ENCODE measurements around the gene FRMD4A.

Gene FRMD4A

DNA sequence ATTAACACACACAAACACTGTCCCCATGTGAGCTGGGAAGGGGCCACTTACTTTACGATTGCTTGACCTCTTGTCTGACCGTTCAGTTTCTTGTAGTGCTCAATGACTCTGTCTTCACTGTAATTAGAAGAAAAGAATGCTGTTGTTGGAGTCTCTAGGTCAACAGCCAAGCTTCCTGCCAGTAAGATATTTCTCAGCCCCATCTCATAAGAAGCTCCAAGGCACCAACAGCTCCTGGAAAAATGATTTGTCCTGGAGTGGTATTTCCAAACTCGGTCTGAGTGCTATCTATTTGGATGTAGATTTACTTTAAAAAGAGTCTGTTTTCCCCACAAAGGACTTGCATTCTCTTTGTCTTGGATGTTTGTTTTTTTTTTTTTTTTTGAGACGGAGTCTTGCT lies 590.3 kb downstream of the FRMD4A start:
- no peak for TF ChIP-seq YY1 (IDR thresholded peaks at IDR 0.05; ENCODE audit: low read depth)
- no peak for TF ChIP-seq CREB1 (IDR thresholded peaks at IDR 0.05; ENCODE audit: low read depth)
- TF ChIP-seq EGR1 (IDR thresholded peaks at IDR 0.05) = no peak
- TF ChIP-seq, protein P1, sequence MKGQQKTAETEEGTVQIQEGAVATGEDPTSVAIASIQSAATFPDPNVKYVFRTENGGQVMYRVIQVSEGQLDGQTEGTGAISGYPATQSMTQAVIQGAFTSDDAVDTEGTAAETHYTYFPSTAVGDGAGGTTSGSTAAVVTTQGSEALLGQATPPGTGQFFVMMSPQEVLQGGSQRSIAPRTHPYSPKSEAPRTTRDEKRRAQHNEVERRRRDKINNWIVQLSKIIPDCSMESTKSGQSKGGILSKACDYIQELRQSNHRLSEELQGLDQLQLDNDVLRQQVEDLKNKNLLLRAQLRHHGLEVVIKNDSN (IDR thresholded peaks at IDR 0.05) = no peak
- TF ChIP-seq NFIC (IDR thresholded peaks at IDR 0.05) = no peak
- no peak for TF ChIP-seq TCF12 (IDR thresholded peaks at IDR 0.05; ENCODE audit: low read depth)
- no peak for TF ChIP-seq EP300 (IDR thresholded peaks at IDR 0.05; ENCODE audit: borderline replicate concordance)
- no peak for TF ChIP-seq ZBTB7A (IDR thresholded peaks at IDR 0.05; ENCODE audit: low read depth)
- TF ChIP-seq, protein P2, sequence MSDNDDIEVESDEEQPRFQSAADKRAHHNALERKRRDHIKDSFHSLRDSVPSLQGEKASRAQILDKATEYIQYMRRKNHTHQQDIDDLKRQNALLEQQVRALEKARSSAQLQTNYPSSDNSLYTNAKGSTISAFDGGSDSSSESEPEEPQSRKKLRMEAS (IDR thresholded peaks at IDR 0.05) = no peak
- TF ChIP-seq CEBPB (IDR thresholded peaks at IDR 0.05) = no peak
- no peak for TF ChIP-seq TAF1 (IDR thresholded peaks at IDR 0.05; ENCODE audit: low read depth)
- TF ChIP-seq, protein P3, sequence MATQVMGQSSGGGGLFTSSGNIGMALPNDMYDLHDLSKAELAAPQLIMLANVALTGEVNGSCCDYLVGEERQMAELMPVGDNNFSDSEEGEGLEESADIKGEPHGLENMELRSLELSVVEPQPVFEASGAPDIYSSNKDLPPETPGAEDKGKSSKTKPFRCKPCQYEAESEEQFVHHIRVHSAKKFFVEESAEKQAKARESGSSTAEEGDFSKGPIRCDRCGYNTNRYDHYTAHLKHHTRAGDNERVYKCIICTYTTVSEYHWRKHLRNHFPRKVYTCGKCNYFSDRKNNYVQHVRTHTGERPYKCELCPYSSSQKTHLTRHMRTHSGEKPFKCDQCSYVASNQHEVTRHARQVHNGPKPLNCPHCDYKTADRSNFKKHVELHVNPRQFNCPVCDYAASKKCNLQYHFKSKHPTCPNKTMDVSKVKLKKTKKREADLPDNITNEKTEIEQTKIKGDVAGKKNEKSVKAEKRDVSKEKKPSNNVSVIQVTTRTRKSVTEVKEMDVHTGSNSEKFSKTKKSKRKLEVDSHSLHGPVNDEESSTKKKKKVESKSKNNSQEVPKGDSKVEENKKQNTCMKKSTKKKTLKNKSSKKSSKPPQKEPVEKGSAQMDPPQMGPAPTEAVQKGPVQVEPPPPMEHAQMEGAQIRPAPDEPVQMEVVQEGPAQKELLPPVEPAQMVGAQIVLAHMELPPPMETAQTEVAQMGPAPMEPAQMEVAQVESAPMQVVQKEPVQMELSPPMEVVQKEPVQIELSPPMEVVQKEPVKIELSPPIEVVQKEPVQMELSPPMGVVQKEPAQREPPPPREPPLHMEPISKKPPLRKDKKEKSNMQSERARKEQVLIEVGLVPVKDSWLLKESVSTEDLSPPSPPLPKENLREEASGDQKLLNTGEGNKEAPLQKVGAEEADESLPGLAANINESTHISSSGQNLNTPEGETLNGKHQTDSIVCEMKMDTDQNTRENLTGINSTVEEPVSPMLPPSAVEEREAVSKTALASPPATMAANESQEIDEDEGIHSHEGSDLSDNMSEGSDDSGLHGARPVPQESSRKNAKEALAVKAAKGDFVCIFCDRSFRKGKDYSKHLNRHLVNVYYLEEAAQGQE (IDR thresholded peaks at IDR 0.05; ENCODE audit: low read depth) = no peak
- TF ChIP-seq RAD21 (IDR thresholded peaks at IDR 0.05; ENCODE audit: low read depth) = no peak
- TF ChIP-seq FOXM1 (IDR thresholded peaks at IDR 0.05; ENCODE audit: borderline replicate concordance, low read depth) = no peak
- TF ChIP-seq TEAD4 (IDR thresholded peaks at IDR 0.05) = no peak

DNA sequence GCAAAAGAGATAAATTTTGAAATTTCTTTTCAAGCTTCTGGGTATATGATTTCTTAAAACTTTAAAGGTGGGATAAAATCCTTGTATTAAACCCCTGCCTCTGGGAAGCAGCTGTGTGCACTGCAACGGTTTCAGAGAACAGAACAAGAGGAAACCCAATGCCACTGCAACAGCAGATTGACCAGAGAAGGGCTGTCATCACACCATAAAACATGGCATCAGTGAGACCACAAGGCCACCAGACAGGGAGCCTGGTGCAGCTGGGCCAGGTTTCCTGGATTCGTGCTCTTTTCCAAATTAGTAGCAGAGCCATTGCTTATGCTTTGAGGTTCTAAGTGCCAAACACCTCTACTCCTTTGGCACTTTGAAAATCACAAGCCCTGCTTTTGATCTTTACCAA lies 591.5 kb downstream of the FRMD4A start:
- TF ChIP-seq TCF12 (IDR thresholded peaks at IDR 0.05; ENCODE audit: low read depth) = no peak
- no peak for TF ChIP-seq TAF1 (IDR thresholded peaks at IDR 0.05; ENCODE audit: low read depth)
- no peak for TF ChIP-seq TEAD4 (IDR thresholded peaks at IDR 0.05)
- no peak for TF ChIP-seq CREB1 (IDR thresholded peaks at IDR 0.05; ENCODE audit: low read depth)
- no peak for TF ChIP-seq RAD21 (IDR thresholded peaks at IDR 0.05; ENCODE audit: low read depth)
- no peak for TF ChIP-seq FOXM1 (IDR thresholded peaks at IDR 0.05; ENCODE audit: borderline replicate concordance, low read depth)
- no peak for TF ChIP-seq NFIC (IDR thresholded peaks at IDR 0.05)
- TF ChIP-seq EP300 (IDR thresholded peaks at IDR 0.05; ENCODE audit: borderline replicate concordance) = no peak
- TF ChIP-seq YY1 (IDR thresholded peaks at IDR 0.05; ENCODE audit: low read depth) = no peak
- no peak for TF ChIP-seq EGR1 (IDR thresholded peaks at IDR 0.05)
- TF ChIP-seq, protein P2 (IDR thresholded peaks at IDR 0.05) = no peak
- TF ChIP-seq ZBTB7A (IDR thresholded peaks at IDR 0.05; ENCODE audit: low read depth) = no peak
- TF ChIP-seq, protein P1 (IDR thresholded peaks at IDR 0.05) = no peak
- TF ChIP-seq CEBPB (IDR thresholded peaks at IDR 0.05) = no peak
- TF ChIP-seq, protein P3 (IDR thresholded peaks at IDR 0.05; ENCODE audit: low read depth) = no peak

DNA sequence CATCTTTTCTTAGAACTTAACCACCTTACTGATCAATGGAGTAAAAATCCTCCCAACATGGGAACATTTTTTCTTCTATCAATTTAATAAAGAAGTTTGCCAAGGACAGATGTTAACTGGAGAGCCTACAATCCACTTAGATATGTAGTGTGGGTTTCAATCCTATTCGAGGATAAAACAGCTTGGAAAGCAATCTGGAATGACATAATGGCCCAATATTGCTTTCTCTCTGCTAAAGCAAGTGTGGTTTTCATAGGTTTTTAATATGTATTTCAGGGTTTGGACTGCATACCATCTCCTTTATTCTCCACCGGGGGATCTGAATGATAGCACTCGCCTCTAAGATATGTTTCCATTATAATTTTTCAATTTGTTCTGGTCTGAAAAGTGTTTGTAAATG lies 594.2 kb downstream of the FRMD4A start:
- TF ChIP-seq YY1 (IDR thresholded peaks at IDR 0.05; ENCODE audit: low read depth) (no peak), FOXM1 (IDR thresholded peaks at IDR 0.05; ENCODE audit: borderline replicate concordance, low read depth) (no peak), RAD21 (IDR thresholded peaks at IDR 0.05; ENCODE audit: low read depth) (no peak), CREB1 (IDR thresholded peaks at IDR 0.05; ENCODE audit: low read depth) (no peak), EGR1 (IDR thresholded peaks at IDR 0.05) (no peak), TCF12 (IDR thresholded peaks at IDR 0.05; ENCODE audit: low read depth) (no peak), CEBPB (IDR thresholded peaks at IDR 0.05) (no peak)

DNA sequence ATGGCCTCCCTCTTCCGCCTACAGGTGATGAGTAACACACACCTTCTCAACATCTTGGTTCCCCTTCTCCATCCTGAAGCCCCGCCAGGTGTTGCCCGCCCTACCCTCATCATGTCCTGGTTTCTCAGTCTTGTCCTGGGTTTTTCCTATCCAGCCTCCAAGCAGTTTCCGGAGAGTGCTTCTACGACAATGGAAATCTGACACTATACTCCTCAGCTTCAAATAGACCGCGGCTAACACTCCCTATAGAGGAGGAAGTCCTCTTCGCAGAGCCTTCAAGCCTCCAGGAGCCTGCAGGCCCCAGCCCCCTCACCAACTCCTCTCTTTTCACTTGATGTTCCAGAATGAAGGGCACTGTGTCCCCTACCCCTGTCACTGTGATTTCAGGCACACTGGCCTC lies 596.6 kb downstream of the FRMD4A start:
- TF ChIP-seq, protein P1 (IDR thresholded peaks at IDR 0.05) = no peak
- TF ChIP-seq CREB1 (IDR thresholded peaks at IDR 0.05; ENCODE audit: low read depth) (no peak), YY1 (IDR thresholded peaks at IDR 0.05; ENCODE audit: low read depth) (no peak), EGR1 (IDR thresholded peaks at IDR 0.05) (no peak), TEAD4 (IDR thresholded peaks at IDR 0.05) (no peak)

DNA sequence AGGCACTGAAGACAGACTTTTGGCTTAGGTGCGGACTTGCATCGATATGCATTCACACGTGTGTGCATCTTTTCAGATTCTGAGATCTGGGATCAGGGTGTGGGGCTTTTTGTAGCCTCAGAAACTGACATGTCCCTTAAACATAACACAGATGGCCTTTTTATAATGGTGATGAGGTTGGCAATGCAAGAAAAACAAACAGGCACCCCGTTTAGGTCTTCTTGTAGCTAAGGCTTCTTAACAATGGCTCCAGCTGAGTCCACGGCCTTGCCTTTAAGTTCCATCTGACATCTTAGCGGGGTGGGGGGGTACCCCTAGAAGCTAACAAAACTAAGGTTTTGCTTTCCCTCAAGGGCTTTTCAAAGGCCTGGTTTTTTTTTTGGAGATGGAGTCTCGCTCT lies 597.7 kb downstream of the FRMD4A start:
- TF ChIP-seq TEAD4 (IDR thresholded peaks at IDR 0.05) (no peak), TAF1 (IDR thresholded peaks at IDR 0.05; ENCODE audit: low read depth) (no peak), ZBTB7A (IDR thresholded peaks at IDR 0.05; ENCODE audit: low read depth) (no peak), EP300 (IDR thresholded peaks at IDR 0.05; ENCODE audit: borderline replicate concordance) (no peak), NFIC (IDR thresholded peaks at IDR 0.05) (no peak), RAD21 (IDR thresholded peaks at IDR 0.05; ENCODE audit: low read depth) (no peak), FOXM1 (IDR thresholded peaks at IDR 0.05; ENCODE audit: borderline replicate concordance, low read depth) (no peak), CEBPB (IDR thresholded peaks at IDR 0.05) (no peak)
- TF ChIP-seq, protein P3 (IDR thresholded peaks at IDR 0.05; ENCODE audit: low read depth) = no peak
- TF ChIP-seq, protein P2 (IDR thresholded peaks at IDR 0.05) = no peak

All from Ishikawa (cell line).